Measurements from ENCODE around the gene SLC41A3.

- TF ChIP-seq CTCF (conservative IDR thresholded peaks at IDR 0.05) (no peak), ZFX (IDR thresholded peaks at IDR 0.05) (no peak)
These were observed 44.8 kb upstream of the SLC41A3 start for GRCh38 chr3:126128504-126129397.

All from C4-2B (cell line).